Measurements from ENCODE around the gene TESK2.
"Not testable (repeated sequence)": the region's sequence is repeated elsewhere in the genome, so short reads cannot be mapped to it uniquely, and the experiment has no call there.

Gene TESK2, protein sequence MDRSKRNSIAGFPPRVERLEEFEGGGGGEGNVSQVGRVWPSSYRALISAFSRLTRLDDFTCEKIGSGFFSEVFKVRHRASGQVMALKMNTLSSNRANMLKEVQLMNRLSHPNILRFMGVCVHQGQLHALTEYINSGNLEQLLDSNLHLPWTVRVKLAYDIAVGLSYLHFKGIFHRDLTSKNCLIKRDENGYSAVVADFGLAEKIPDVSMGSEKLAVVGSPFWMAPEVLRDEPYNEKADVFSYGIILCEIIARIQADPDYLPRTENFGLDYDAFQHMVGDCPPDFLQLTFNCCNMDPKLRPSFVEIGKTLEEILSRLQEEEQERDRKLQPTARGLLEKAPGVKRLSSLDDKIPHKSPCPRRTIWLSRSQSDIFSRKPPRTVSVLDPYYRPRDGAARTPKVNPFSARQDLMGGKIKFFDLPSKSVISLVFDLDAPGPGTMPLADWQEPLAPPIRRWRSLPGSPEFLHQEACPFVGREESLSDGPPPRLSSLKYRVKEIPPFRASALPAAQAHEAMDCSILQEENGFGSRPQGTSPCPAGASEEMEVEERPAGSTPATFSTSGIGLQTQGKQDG

DNA sequence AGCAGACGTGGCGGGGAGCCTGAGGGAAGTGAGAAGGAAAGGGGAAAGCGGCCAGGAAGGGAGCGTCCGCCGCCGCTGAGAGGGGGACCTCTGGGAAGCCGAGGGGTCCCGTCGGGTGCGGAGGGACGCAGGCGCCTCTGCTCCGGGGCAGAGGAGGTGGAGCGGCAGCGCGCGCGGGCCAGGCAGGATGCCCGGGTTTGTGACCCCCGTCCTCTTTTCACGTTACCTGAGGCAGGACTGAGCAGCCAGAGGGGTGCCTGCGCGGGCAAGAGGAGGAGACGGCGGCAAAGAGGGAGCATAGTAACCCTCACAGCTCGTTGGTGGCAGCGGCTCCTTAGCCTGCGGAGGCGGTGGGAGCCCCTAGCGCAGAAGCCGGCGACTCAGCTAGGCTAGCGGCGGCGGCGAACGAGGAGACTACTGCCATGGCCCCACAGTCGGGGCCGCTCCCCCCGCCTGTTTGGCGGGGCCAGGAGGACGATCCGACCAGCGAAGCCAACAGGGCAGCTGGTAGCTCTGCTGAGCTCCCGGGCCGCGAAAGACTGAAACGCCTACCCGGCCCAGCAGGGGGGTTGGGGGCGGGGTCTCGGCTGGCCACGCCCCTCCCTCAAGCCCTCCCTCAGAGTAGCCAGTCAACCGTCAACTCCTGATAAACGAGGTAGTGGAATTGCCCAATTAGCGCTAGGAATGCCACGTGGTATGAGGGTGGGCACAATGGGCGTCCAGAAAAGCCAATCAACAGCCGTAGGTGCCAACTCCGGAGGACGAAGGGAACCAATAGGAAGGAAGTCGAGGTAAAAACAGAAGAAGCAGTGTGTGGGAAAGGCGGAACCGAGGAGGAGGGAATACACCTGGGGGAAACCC is at the start of gene TESK2:
Gene TESK2, minus strand, starts transcription at position 538 of the 861 bp plus-strand sequence. CDS start 33,378 bp downstream, outside the sequence.
- DNase-seq (ENCODE audit: low read depth) = peak; percentile 98

DNA sequence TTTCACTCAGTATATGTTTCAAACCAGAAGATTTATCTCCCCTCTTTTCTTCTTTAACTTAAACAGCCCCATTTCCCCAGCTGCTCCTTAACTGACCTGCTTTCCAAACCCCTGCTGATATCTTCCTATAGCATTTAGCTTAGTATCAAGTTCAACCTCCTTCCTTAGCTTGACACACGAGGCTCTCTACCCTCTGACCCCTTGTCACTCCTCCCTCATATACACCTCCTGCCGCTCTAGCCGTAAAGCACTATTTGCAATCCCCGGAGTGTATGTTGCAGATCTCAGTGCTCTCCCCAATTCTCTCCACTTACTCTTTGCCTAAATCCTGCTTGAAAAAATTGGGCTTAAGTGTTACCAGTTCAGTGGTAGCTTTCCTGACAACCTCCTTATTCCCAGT is 45.9 kb upstream of the TESK2 start:
- no peak for DNase-seq (ENCODE audit: low read depth)

- DNase-seq (ENCODE audit: low read depth) = no peak
Measured at GRCh38 chr1:45535988-45536766, 45.2 kb upstream of the TESK2 start.

DNA sequence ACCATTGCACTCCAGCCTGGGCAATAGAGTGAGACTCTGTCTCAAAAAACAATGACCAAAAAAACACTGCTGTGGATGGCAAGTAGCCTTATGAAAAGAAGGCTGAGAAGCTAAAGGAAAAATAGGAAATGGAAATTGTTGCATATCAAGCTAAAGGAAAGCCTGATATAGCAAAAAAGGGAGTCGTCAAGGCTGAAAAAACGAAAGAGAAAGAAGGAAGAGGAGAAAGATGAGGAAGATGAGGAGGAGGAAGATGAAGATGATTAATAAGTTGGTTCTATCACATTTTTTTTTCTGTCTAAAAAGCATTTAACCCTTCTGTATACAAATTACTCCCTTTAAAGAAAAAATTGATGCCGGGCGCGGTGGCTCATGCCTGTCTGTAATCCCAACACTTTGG is 40.9 kb upstream of the TESK2 start:
- DNase-seq (ENCODE audit: low read depth) = no peak

DNA sequence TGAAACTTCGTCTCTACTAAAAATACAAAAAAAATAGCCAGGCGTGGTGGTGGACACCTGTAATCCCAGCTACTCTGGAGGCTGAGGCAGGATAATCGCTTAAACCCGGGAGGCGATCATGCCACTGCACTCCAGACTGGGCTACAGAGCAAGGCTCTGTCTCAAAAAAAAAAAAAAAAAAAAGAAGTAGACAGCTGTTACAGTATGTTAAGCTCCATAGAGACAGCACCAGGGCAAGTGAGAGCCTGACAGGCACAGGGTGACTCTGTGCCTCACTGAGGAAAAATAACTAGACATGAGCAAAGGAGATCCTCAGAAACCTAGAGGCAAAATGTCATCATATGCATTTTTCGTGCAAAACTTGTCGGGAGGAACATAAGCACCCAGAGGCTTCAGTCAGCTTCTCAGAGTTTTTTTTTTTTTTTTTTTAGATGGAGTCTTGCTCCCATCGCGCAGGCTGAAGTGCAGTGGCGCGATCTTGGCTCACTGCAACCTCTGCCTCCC is 39.7 kb upstream of the TESK2 start:
- DNase-seq (ENCODE audit: low read depth) = no peak

DNA sequence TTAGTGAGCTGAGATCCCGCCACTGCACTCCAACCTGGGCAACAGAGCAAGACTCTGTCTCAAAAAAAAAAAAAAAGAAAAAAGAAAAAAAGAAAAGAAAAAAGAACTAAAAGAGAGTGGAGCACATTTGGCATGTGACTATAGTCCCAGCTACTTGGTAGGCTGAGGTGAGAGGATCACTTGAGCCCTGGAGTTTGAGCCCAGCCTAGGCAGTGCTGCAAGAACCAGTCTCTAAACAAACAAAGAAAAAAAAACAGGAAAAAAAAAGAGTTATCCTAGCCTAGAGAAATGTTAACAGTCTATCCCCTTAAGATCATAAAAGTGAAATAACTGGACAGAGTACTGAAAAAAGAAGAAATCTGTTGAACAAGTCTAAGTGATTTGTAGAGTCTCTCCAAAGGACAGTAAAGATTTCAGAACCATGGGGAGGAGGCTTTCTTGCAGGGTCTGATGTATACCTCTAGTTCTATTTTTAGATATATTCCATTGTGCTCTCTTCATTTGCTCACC is 35.2 kb upstream of the TESK2 start:
- DNase-seq (ENCODE audit: low read depth) = no peak

- DNase-seq (ENCODE audit: low read depth) = not testable (repeated sequence)
Measured at GRCh38 chr1:45523975-45524374, 33.0 kb upstream of the TESK2 start.

DNA sequence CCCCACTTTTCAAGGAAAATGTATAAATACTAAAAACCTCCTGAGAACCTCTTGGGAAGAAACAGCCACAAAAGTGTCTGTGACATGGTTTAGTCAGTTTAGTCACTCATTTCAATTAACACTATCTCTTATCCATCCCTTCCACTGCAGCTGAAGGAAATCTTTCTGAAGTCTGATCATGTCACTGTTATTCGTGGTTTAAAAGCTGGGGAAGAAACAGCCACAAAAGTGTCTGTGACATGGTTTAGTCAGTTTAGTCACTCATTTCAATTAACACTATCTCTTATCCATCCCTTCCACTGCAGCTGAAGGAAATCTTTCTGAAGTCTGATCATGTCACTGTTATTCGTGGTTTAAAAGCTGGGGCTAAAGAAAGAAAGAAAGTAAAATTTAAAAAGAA is 32.6 kb upstream of the TESK2 start:
- not testable (repeated sequence) for DNase-seq (ENCODE audit: low read depth)

- peak; percentile 30 for DNase-seq (ENCODE audit: low read depth)
Measured at GRCh38 chr1:45522324-45523104, 31.6 kb upstream of the TESK2 start.

- DNase-seq (ENCODE audit: low read depth) = peak; percentile 93
Measured at GRCh38 chr1:45521413-45522323, 30.7 kb upstream of the TESK2 start, which contains the start of gene PRDX1. TSS of gene PRDX1 (minus strand) at chr1:45521884. CDS start at chr1:45519043, 2,841 bp downstream.

- not testable (repeated sequence) for DNase-seq (ENCODE audit: low read depth)
Measured at GRCh38 chr1:45519774-45520173, 28.8 kb upstream of the TESK2 start.

DNA sequence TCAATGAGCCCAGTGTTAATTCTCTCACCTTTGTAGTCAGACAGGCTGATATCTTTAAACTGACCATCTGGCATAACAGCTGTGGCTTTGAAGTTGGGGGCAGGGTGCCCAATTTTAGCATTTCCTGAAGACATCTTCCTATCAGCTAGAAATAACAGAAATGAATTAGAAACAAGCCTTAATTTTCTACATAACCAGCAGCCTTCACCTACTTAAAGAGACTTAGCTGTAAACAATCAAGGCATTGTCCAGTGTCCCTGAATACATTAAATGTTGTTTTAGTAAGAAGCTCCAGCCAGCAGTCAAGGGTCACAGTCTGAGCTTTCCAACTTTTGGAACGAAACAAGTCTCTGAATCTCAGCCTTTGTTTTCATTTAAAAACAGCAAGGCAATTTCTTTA is 27.9 kb upstream of the TESK2 start:
- no peak for DNase-seq (ENCODE audit: low read depth)

- not testable (repeated sequence) for DNase-seq (ENCODE audit: low read depth)
Measured at GRCh38 chr1:45518366-45518765, 27.4 kb upstream of the TESK2 start.

DNA sequence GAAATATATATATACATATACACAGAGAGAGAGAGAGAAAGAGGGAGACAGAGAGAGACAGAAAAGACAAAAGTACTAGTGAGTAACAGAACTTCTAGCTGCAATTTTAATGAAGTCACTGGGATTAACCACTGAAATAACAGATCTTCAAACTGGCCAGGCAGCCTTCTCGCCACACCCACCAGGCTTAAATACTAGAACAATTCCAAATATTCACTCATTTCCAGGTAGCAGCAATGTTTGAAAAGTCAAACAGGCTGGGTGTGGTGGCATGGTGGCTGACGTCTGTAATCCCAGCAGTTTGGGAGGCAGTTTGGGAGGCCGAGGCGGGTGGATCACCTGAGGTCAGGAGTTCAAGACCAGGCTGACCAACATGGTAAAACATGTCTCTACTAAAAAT is 25.5 kb upstream of the TESK2 start:
- no peak for DNase-seq (ENCODE audit: low read depth)

DNA sequence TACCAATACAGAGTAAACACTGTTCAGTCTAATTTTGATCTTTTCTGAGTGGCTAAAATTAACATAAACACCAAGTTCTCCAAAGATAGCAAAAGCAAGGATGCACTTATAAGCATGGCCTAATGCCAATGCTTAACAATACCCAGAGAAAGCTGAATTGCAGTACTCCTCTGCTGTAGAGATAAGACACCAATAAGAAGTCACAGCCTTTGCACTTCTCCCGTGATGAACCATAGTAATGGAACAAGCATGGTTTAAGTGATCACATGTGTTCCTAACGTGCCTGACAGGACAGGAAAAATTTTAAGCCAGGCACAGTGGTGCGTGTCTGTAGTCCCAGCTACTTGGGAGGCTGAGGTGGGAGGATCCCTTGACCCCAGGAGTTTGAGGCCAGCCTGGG is 25.1 kb upstream of the TESK2 start:
- DNase-seq (ENCODE audit: low read depth) = no peak

DNA sequence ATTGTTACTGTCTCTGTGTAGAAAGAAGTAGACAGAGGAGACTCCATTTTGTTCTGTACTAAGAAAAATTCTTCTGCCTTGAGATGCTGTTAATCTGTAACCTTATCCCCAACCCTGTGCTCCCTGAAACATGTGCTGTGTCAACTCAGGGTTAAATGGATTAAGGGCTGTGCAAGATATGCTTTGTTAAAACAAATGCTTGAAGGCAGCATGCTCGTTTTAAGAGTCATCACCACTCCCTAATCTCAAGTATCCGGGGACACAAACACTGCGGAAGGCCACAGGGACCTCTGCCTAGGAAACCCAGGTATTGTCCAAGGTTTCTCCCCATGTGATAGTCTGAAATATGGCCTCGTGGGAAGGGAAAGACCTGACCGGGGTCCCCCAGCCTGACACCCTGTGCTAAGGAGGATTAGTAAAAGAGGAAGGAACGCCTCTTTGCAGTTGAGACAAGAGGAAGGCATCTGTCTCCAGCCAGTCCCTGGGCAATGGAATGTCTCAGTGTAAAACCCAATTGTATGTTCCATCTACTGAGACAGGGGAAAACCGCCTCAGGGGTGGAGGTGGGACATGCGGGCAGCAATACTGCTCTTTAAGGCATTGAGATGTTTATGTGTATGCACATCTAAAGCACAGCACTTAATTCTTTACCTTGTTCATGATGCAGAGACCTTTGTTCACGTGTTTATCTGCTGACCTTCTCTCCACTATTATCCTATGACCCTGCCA is 22.7 kb upstream of the TESK2 start:
- DNase-seq (ENCODE audit: low read depth) = not testable (repeated sequence)

DNA sequence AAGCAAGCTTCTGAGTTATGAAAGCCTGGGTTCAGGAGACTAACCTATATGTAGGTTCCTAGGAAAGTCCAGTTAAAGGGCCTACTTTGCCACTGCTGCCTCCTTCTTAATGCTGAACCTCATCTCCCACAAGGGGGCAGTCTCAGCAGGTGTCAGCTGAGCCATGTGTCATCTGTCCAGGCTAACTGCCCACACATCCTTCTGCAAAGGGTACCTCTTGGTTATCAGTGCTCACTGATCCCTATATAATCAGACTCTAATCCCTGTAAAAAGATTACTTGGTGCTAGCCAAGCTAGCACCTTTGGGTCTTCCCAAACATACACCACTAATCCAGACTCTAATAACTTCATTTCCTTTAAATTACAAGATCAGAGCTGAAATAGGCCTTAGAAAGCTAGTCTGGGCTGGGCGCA is 21.7 kb upstream of the TESK2 start:
- no peak for DNase-seq (ENCODE audit: low read depth)

- DNase-seq (ENCODE audit: low read depth) = no peak
Measured at GRCh38 chr1:45510972-45511527, 20.1 kb upstream of the TESK2 start.
